GM21529 (cell line): ENCODE measurements around the gene RDH13.

Source experiments
- ATAC-seq: cut with Tn5 transposase; IDR thresholded peaks from one replicate; pipeline ENCODE4 v1.9.1; 2021; ENCODE audit not compliant: unreplicated experiment

Gene RDH13

DNA sequence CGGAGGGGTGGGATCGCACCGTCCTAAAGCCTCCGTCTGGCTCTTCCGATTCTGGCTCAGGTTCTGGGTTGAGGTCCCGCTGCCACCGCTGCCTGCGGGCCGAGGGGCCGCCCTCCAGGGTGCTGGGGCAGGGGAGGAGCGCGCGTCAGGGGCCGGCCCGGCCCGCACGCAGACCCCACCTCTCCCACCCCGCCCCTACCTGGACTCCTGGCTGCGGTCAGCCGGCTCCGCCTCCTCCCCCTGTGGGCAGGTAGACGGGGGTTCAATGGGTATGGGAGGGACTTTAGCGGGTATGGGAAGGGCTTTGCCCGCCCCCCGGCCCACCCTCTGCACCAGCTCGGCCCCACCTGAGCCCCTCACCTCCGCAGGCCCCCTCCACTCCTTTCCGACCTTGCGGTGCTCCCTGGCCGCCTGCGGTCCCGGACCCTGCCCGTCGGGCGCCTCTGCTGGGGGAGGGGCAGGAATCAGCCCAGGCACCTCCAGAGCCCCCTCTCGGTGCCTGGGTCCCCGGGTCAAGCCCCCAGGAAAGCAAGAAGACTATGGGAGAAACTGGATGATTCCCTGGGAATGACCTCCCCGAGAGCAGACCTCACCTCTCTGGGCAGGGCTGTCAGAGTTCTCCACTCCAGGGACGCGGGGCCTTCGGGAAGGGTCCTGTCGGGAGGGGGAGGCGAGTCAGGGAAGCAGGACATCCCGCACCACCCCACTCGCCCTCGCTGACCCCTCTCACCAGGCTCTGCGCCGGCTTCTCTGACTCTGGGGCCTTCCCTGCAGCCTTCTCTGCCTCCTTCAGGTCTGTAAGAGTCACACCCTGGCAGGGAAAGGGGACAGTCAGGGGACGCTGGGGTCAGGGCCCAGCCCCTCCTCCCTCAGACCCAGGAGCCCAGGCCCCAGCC lies 29.7 kb upstream of the RDH13 start:
- no peak for ATAC-seq

DNA sequence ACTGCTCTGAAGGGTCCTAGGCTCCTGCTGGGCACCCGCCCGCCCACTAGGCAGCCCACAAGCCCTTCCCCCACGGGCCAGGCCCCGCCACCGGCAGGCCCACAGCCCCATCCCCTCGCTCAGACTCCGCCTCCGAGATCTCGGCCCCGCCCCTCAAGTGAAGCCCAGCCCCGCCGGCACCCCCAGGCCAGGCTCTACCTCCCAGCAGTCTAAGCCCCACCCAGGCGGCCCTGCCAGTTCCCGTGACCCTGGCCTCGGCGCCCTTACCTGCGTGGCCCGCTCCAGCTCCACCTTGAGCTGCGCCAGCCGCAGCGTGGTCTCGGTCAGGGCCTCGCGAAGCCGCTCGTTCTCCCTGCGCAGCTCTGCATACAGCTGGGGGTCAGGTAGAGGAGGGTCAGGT lies 29.0 kb upstream of the RDH13 start:
- ATAC-seq = no peak

DNA sequence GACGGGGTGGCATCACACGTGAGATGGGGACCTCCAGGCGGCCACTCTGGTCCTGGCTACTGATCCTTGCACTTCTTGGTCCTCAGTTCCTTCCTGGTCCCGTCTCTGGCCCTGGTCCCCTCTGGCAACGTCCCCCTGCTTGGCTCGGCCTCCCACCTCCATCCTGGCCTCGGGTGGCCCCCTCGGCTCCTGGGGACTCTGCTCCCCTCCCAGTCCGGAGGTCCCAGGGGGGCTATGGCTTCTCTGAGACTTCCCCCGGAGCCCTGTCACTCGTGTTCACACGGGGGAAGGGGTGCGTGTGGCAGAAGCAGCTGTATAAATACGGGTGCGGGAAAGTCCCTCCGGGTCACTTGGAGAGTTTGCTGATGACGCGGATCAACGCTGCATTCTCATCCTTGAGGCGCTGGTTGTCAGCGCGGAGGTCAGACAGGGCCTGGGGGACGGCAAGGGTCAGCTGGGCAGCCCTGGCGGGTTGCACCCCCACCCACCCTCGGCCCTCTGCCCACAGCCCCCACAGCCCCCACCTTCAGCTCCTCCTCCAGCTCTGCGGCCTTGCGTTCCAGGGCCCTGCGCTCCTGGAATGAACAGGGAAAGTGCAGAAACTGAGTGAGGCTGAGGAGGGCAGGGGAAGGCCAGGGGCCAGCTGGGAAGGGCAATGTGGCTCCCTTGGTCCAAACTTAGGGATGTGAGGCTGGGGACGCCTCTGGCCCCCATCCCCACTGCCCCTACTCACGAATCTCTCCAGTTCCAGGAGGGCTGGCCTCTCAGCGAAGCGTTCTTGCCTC lies 28.4 kb upstream of the RDH13 start:
- no peak for ATAC-seq

DNA sequence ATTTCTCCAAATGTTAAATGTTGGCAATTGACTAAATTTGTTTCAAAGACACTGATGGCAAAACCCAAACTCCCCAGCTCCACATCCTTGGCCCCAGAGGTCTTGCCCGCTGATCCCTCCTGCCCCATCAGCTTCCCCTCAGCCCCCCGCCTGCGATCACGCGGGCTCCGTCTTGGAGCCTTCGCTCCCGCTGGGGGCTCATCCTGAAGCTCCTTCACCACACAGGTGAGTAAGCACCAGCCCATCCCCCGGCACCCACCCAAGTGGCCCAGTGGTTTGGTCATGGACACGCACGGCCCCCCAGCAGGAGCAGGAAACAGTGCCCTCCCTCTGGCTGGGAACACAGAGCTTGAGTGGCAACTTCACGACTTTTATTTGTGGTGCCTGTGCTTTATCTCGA lies 27.6 kb upstream of the RDH13 start:
- no peak for ATAC-seq

DNA sequence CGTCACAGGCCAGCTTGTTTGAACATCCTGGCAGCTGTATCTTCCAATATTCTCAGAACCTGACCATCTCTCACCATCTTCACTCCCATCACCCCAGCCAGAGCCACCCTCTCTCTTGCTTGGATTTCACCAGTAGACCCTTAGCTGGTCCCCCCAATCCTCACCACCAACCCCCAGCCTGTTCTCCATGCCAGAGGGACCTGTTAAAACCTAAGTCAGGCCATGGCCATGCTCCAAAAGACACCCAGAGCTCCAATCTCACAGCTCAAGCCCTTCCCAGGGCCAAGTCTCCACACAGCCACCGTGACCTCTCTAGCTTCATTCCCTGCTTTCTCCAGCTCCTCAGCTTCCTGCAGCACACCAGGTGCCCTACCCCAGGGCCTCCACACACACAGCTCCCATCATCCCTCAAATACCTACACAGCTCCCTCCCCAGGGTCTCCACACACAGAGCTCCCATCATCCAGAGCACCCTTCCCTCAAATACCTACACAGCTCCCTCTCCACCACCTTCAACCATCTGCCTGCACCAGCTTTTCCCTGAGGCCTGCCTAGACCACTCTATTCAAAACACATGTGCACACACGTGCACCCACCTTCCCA lies 26.5 kb upstream of the RDH13 start:
- ATAC-seq = no peak

DNA sequence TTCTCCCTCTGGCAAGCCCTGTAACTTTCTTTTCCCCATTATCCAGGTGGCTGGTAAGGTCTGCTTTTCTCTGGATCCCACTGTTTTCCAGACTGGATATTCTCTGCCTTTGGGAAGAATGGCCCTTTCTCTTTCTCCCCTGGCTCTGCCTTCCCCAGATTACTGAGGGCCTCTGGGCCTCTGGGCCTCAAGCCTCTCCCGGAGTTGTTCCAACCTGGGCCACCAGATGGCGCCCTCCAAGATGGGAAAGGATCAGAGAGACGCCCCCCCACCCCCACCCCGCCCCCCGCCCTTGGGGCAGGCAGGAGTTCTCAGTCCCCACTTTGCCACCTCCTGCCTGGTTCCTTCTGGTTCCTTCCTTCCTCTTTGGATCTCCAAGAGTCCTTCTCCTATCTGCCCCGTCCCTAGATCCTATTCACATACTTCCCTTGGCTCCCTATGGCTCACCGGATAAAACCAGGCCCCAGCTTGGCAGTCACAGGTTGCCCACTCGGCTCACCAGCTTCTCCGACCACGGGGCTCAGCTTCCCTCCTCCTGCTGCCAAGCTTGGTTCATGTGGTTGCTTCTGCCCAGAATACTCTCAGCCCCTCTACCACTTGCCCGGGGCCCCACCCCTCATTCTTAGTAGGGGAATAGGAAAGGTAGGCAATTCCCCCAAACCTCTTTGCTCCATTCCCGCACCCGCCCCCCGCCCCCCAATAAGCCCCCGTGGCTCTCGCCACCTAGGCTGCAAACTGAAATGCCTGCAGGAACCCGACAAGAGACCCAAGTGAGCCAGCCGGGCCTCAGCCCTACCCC lies 25.8 kb upstream of the RDH13 start:
- no peak for ATAC-seq

DNA sequence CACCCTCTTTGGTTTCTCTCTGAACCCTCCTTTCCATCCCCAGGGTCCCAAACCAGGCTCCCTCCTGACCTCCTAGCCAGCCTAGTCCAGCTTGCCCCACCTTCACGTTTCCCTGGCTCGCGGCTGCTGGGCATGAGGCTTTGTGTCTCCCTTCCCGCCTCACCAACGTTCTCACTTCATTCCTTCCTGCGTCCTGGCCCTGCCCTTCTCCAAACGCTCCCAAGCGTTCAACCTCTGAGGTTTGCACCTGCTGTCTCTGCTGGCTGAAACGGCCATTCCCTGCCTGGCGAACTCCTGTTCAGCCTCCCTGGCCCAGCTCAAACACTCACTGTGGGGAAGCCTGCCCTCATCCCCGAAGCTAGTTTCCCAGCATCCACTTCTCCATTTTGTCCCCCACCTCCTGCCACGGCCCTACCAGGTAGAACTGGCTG lies 25.1 kb upstream of the RDH13 start:
- ATAC-seq = no peak

DNA sequence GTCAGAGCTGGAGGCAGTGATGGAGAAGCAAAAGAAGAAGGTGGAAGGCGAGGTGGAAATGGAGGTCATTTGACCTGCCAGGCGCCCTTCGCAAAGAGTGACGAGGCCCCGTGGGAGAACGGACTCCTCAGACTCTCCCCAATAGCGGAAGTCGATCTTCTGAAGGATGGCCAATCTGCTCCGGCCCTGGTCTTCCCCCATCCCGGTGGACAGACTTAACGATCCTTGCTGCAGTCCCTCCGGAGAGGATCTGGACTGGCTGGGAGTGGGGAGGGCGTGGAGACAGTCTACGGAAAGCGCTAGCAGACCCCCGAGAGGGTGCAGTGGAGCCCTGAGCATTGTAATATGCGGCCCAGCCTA lies 24.6 kb upstream of the RDH13 start:
- ATAC-seq = no peak

DNA sequence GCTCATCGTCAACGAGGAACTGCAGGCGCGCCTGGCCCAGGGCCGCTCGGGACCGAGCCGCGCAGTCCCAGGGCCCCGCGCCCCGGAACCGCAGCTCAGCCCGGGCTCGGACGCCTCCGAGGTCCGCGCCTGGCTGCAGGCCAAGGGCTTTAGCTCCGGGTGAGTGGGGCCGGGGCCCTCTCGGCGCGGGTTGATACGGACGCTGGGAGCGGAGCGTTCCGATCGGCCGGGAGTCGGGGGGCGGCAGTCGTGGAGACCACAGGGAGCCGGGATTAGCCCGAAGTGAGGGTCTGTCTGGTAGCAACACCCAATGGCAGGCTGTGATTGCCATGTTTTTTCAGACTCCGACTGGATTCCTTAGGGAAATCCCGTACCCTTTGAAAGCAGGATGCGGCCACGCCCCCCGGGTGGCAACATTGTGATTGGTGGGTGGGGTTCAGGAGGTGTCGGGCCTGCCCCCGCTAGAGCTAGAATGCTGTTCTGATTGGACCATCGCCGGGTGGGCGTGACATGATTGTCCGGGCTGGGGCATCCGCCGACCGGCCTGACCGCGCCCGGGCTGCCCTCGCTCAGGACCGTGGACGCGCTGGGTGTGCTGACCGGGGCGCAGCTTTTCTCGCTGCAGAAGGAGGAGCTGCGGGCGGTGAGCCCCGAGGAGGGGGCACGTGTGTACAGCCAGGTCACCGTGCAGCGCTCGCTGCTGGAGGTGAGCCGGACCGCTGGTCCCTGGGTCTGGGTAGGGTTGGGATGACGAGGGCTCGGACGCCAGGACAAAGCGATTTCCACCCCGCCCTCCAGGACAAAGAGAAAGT lies 24.0 kb upstream of the RDH13 start:
- ATAC-seq = no peak

DNA sequence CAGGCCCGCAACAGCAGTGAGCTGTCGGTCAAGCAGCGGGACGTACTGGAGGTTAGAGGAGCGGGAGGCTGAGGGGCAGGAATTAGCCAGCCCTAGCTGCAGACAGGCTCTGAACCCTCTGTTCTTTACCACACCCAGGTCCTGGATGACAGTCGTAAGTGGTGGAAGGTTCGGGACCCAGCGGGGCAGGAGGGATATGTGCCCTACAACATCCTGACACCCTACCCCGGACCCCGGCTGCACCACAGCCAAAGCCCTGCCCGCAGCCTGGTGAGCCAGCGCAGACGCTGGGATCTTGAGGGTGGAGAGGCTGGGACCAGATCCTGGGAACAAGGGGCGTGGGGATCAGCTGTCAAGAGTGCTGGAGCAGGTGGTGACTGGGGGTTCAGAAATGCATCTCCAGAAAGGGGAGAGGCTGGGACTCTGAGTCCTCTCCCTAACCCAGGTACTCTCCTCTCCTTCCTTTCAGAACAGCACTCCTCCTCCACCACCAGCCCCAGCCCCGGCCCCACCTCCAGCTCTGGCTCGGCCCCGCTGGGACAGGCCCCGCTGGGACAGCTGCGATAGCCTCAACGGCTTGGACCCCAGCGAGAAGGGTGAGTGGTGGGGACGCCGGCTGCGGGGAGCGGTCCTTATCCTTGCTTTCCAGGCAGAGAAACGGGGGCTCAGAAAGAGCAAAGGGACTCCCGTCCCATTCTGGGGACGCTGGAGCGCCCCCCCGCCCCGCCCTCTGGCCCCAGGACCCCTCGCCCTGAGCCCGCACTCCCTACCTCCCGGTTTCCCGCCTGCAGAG lies 23.2 kb upstream of the RDH13 start:
- no peak for ATAC-seq

DNA sequence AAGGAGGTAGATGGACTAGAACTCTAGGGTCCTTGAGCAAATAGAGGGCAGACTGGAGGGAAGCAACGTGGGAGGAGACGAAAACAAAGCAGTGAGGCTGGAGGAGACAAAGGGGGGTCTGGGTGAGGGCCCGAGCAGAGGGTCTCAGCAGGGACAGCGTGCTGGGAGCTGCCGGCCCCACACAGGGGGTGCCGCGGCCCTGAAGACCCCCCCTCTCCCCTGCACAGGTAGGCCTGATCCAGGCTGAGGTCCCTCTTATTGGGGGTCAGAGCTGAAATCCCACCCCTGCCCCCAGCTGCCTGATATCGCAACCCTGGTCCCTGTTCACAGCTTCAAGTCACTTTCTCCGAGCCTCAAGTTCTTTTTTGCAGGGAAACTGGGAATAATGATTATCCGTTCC lies 21.5 kb upstream of the RDH13 start:
- no peak for ATAC-seq

DNA sequence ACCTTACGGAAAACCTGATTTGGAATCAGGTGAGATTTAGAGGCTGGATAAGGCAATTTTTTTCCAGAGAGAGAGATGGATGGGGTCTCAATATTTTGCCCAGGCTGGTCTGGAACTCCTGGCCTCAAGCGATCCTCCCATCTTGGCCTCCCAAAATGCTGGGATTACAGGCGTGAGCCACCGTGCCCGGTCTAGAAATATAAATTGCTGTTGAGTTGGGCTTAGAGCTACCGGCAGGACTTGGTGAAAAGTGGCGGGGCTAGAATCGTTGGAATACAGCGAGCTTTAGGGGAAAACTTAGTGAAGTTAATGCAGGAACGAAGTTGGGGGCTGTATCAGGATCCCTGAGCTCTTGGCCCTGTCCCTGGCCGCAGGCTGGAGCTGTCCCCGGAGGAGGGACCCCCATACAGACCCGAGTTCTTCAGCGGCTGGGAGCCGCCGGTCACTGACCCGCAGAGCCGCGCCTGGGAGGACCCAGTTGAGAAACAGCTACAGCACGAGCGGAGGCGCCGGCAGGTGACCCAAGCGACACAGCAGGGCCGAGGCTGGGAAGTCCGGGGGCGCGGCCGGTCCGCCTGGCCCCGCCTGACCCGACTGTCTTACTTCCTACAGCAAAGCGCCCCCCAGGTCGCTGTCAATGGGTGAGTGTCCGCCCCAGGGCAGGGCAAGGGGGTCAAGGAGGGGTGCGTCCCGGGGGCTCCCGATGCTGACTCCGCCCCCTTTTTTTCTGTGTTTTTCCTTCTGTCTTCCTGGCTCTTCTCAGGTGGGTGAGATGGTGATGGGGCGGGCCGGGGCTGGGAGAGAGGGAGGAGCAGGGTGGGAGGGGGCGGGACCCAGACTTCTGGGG lies 20.3 kb upstream of the RDH13 start:
- ATAC-seq = no peak

DNA sequence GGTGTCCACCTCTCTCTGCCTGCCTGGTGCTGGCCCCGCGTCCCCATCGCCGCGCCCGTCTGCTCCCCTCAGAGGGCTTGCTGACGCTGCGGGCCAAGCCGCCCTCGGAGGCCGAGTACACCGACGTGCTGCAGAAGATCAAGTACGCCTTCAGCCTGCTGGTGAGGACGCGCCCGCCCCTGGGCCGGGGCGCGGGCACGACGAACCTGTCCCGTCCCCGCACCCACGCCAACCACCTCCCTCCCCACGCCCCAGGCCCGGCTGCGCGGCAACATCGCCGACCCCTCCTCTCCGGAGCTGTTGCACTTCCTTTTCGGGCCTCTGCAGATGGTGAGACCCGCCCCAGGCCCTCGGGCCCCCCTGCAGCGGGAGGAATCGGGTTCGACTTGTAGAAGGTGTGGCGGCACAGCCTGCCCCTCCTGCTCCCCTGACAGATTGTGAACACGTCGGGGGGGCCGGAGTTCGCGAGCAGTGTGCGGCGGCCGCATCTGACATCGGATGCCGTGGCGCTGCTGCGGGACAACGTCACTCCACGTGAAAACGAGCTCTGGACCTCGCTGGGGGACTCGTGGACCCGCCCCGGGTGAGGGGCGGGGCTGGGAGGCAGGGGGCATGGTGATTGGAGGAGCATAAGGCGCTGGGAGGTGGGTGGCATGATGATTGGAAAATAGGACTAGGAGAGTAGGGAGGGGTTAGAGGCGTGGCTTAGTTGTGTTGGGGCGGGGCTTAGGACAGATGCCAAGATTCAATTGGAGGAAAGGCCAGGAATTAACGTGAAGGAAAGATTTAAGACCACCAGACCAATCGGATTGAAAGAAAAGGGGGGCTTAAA lies 19.3 kb upstream of the RDH13 start:
- no peak for ATAC-seq

DNA sequence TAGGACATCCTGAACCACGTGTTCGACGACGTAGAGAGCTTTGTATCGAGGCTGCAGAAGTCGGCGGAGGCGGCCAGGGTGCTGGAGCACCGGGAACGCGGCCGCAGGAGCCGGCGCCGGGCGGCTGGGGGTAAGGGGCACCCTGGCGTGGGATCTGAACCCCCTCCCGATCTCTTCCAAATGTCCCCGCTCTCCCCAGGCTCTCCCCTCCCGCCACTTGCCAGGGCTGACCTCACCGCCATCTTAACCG lies 18.7 kb upstream of the RDH13 start:
- no peak for ATAC-seq

DNA sequence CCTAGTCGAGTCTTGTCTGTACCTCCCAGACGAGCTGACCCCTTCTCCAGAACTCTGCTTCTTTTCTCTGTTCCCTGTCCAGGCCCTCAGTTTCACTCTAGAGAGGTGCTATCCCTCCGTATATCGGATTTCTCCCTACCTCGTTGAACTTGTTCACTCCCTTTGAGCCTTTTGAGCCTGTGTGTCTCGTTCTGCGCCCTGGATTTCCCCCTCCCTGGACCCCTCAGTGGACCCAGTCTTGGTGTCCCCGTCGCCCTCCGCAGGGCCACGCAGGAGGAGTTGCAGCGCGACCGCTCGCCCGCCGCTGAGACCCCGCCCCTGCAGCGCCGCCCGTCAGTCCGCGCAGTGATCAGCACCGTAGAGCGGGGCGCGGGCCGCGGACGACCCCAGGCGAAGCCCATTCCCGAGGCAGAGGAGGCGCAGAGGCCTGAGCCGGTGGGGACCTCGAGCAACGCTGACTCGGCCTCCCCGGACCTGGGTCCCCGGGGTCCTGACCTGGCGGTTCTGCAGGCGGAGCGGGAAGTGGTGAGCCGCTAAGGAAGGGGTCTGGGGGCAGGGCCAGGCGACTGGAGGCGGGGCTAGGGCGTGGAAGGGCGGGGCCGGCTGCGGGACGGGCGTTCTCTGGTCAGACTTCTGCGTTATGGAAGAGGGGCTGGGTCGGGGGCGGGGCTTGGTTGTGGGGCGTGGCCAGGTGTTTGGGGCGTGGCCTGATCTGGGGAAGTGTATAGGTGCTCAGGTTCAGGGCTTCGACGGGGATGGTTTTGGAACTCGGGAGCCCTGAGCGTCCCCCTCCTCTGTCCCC lies 18.2 kb upstream of the RDH13 start:
- peak; percentile 60 for ATAC-seq

DNA sequence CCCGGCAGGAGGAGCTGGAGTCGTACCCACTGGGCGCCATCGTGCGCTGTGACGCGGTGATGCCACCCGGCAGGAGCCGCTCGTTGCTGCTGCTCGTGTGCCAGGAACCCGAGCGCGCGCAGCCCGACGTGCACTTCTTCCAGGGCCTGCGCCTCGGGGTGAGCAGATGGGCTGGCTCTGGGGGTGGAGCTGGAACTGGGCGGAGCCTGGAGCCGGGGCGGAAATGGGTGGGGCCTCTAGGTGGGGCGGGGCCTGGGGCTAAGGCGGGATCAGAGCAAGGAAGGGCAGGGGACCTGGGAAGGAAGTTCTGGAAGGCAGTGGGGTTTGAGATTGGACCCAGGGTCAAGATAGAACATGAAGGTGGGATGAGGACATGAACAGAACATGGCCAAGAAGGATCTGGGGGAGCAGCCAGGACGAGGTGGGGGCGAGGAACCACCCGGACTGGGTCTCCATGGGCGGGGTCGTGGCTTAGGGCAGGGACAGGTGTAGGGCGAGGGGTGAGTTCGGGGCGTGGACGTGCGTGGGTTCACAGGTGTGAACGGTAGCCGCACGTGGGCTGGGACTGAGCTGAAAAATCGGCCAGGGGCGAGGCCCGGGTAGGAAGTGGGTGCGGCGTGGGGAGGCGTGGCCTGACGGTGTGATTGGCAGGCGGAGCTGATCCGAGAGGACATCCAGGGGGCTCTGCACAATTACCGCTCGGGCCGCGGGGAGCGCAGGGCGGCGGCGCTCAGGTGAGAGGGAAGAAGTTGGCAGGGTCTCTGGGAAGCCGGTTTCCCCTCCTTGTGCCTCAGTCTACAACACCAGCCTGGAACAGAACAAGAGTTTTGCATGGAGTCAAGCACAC lies 17.4 kb upstream of the RDH13 start:
- no peak for ATAC-seq
